HCT116 (cell line): ENCODE measurements around the gene KDSR. TPM values are rescaled to one million over a fixed set of nuclear protein-coding genes. Genes with fewer than 3 reads are reported as not detected.

ENCODE experiments used
- ATAC-seq: fragments of 200-7000 bp; cut with Tn5 transposase; 2 replicates; pipeline ENCODE4 v1.9.1; 2020; ENCODE audit warnings: mild to moderate bottlenecking, moderate library complexity
- BruUV-seq: library from RNA; stranded (reverse); fragments of 400-500 nt; replicated peaks from 2 replicates; lab custom pipeline; 2021; lab: Mats Ljungman, UMichigan
- CTCF ChIA-PET: fragments of 300-600 bp; sonication (Branson Sonifier 250); formaldehyde crosslinking; loops from one replicate; lab custom pipeline; 2021; ENCODE audit warnings: antibody characterized with exemption; lab: Charles Lee
- POLR2A ChIA-PET: fragments of 300-600, 350-600 bp; sonication (Branson Sonifier 250); formaldehyde crosslinking; loops from one replicate; lab custom pipeline; 2021; ENCODE audit warnings: antibody characterized with exemption; lab: Charles Lee
- RAD21 ChIA-PET, 2 experiments: fragments of 300-600 bp; sonication (Branson Sonifier 250); formaldehyde crosslinking; loops; one replicate each; lab custom pipeline; 2023; ENCODE audit warnings: low total read pairs in 2 of 2; ENCODE audit not compliant: uncharacterized antibody in 2 of 2, unreplicated experiment in 2 of 2, low non-redundant PET in 1 of 2; lab: Charles Lee
- DNase-seq: peaks from one replicate; pipeline ENCODE4 v3.0.0-alpha.2; 2010; ENCODE audit warnings: low read depth, low spot score
- H2AFZ ChIP-seq: fragments of 200-600 bp; shearing (Covaris generic), sonication (generic); 2 replicates; pipeline ENCODE4 v1.6.1; 2017; ENCODE audit warnings: low read depth, mixed run types, mixed read lengths, antibody characterized with exemption, low read length; ENCODE audit not compliant: poor library complexity, severe bottlenecking
- H3K27ac ChIP-seq: 2 replicates; pipeline ENCODE4 v1.5.1; 2012; ENCODE audit warnings: low read depth, low read length
- H3K27me3 ChIP-seq: fragments of 200-600 bp; sonication (generic); 2 replicates; pipeline ENCODE4 v1.6.1; 2016; ENCODE audit warnings: mixed run types, low read length, mixed read lengths; ENCODE audit not compliant: insufficient read depth
- H3K36me3 ChIP-seq, 2 experiments: fragments of 200-500 bp in 1 of 2; fragments of 200-600 bp in 1 of 2; sonication (Bioruptor generic) in 1 of 2; sonication (generic) in 1 of 2; 2 replicates each; pipeline versions ENCODE4 v1.5.1 to v1.6.1; 2014 to 2016; ENCODE audit warnings: low read length in 2 of 2, inconsistent platforms in 1 of 2, mixed read lengths in 1 of 2, mixed run types in 1 of 2; ENCODE audit not compliant: insufficient read depth in 2 of 2, control insufficient read depth in 1 of 2
- H3K4me1 ChIP-seq, 2 experiments: fragments of 200-600 bp in 1 of 2; sonication (generic) in 1 of 2; 2 replicates each; pipeline versions ENCODE4 v1.5.1 to v1.6.1; 2012 to 2017; ENCODE audit warnings: low read length in 2 of 2, inconsistent platforms in 1 of 2, mild to moderate bottlenecking in 1 of 2, mixed read lengths in 1 of 2, mixed run types in 1 of 2, moderate library complexity in 1 of 2; ENCODE audit not compliant: insufficient read depth in 2 of 2, control insufficient read depth in 1 of 2
- H3K4me2 ChIP-seq: fragments of 200-600 bp; sonication (generic); 2 replicates; pipeline ENCODE4 v1.6.1; 2017; ENCODE audit warnings: mixed run types, low read length, mixed read lengths
- H3K4me3 ChIP-seq, 2 experiments: fragments of 200-600 bp in 1 of 2; sonication (generic) in 1 of 2; replicated peaks in 1 of 2; 2 replicates each; pipeline ENCODE4 v1.5.1; 2011 to 2016; ENCODE audit warnings: low read length in 2 of 2, control low read depth in 1 of 2, low read depth in 1 of 2, mild to moderate bottlenecking in 1 of 2, mixed read lengths in 1 of 2, mixed run types in 1 of 2
- H3K79me2 ChIP-seq: fragments of 200-600 bp; sonication (generic); 2 replicates; pipeline ENCODE4 v1.6.1; 2017; ENCODE audit warnings: mild to moderate bottlenecking, mixed run types, low read length, moderate library complexity, mixed read lengths; ENCODE audit not compliant: insufficient read depth
- H3K9ac ChIP-seq: fragments of 200-600 bp; sonication (generic); 2 replicates; pipeline ENCODE4 v1.6.1; 2016; ENCODE audit warnings: low read length, mixed read lengths
- H3K9me2 ChIP-seq: fragments of 200-600 bp; sonication (generic), shearing (Covaris generic); 2 replicates; pipeline ENCODE4 v1.6.1; 2017; ENCODE audit warnings: mixed run types, mild to moderate bottlenecking, moderate library complexity; ENCODE audit not compliant: insufficient read depth
- H3K9me3 ChIP-seq, 2 experiments: fragments of 200-500 bp in 1 of 2; fragments of 200-600 bp in 1 of 2; sonication (Bioruptor generic) in 1 of 2; sonication (generic) in 1 of 2; 2 replicates each; pipeline ENCODE4 v1.6.1; 2014 to 2017; ENCODE audit warnings: low read length in 2 of 2, mixed read lengths in 2 of 2, inconsistent platforms in 1 of 2, low read depth in 1 of 2, mild to moderate bottlenecking in 1 of 2, mixed run types in 1 of 2, moderate library complexity in 1 of 2; ENCODE audit not compliant: control insufficient read depth in 1 of 2, insufficient read depth in 1 of 2
- H4K20me1 ChIP-seq: fragments of 200-600 bp; sonication (generic), shearing (Covaris generic); 2 replicates; pipeline ENCODE4 v1.6.1; 2017; ENCODE audit warnings: mixed run types, mild to moderate bottlenecking, moderate library complexity; ENCODE audit not compliant: insufficient read depth
- CBX3 ChIP-seq: IDR thresholded peaks from 2 replicates; pipeline ENCODE4 v1.6.1; 2012; ENCODE audit warnings: low read depth
- CEBPB ChIP-seq: IDR thresholded peaks from 2 replicates; pipeline ENCODE4 v1.6.1; 2012; ENCODE audit warnings: low read depth
- EGR1 ChIP-seq: IDR thresholded peaks from 2 replicates; pipeline ENCODE4 v1.6.1; 2012; ENCODE audit warnings: low read depth
- EZH2 ChIP-seq: fragments of 200-600 bp; sonication (generic); IDR thresholded peaks from 2 replicates; pipeline ENCODE4 v1.6.1; 2017; ENCODE audit warnings: antibody characterized with exemption, mixed run types
- EZH2phosphoT487 ChIP-seq: fragments of 200-600 bp; IDR thresholded peaks from 2 replicates; pipeline ENCODE4 v1.6.1; 2018; ENCODE audit warnings: antibody characterized with exemption, borderline replicate concordance
- FOSL1 ChIP-seq: IDR thresholded peaks from 2 replicates; pipeline ENCODE4 v1.6.1; 2012; ENCODE audit warnings: low read depth
- JUND ChIP-seq: IDR thresholded peaks from 2 replicates; pipeline ENCODE4 v1.6.1; 2012
- POLR2A ChIP-seq: IDR thresholded peaks from 2 replicates; pipeline ENCODE4 v1.7.0; 2011; ENCODE audit warnings: borderline replicate concordance; ENCODE audit not compliant: insufficient read depth, insufficient read length; ENCODE audit errors: extremely low read depth
- POLR2AphosphoS5 ChIP-seq: IDR thresholded peaks from 2 replicates; pipeline ENCODE4 v1.6.1; 2011; ENCODE audit warnings: mild to moderate bottlenecking, low read depth, low read length, moderate library complexity
- SP1 ChIP-seq: IDR thresholded peaks from 2 replicates; pipeline ENCODE4 v1.6.1; 2012; ENCODE audit warnings: low read depth
- TCF7L2 ChIP-seq: IDR thresholded peaks from 2 replicates; pipeline ENCODE4 v1.7.0; 2011; ENCODE audit warnings: borderline replicate concordance, inconsistent platforms; ENCODE audit not compliant: insufficient read depth, insufficient read length; ENCODE audit errors: extremely low read depth
- YY1 ChIP-seq: IDR thresholded peaks from 2 replicates; pipeline ENCODE4 v1.6.1; 2011; ENCODE audit warnings: low read length, low read depth, moderate library complexity, mild to moderate bottlenecking; ENCODE audit not compliant: insufficient replicate concordance; ENCODE audit errors: extremely low read depth
- ZFX ChIP-seq: fragments of 450-650 bp; IDR thresholded peaks from 2 replicates; pipeline ENCODE4 v1.6.1; 2017
- ZNF274 ChIP-seq: fragments of 200-500 bp; sonication (Bioruptor generic); IDR thresholded peaks from 2 replicates; pipeline ENCODE4 v1.6.1; 2014; ENCODE audit warnings: mild to moderate bottlenecking, low read depth, low read length, inconsistent platforms
- intact Hi-C: fragments of 100-400 bp; cut with micrococcal nuclease; formaldehyde crosslinking; loops from 2 replicates; pipeline ENCODE4 v1.10.0; 2022
- total RNA-seq: library from RNA; stranded (reverse); gene quantifications from one replicate; pipeline ENCODE4 v1.2.1, GENCODE V29; 2021; ENCODE audit not compliant: unreplicated experiment
- TF ChIP-seq, protein P1 (sequence below): IDR thresholded peaks from 2 replicates; pipeline ENCODE4 v1.6.1; 2012
- TF ChIP-seq, protein P2 (sequence below): IDR thresholded peaks from 2 replicates; pipeline ENCODE4 v1.6.1; 2012; ENCODE audit warnings: low read depth
- TF ChIP-seq, protein P3 (sequence below), 3 experiments: fragments of 200-600 bp in 1 of 3; sonication (generic) in 1 of 3; IDR thresholded peaks in 2 of 3; conservative IDR thresholded peaks in 1 of 3; 2 replicates each; pipeline ENCODE4 v1.5.1; 2012 to 2017; ENCODE audit warnings: low read depth in 2 of 3, low read length in 2 of 3, antibody characterized with exemption in 1 of 3, borderline replicate concordance in 1 of 3, control low read depth in 1 of 3, mild to moderate bottlenecking in 1 of 3, mixed read lengths in 1 of 3, mixed run types in 1 of 3, moderate library complexity in 1 of 3; ENCODE audit not compliant: insufficient read depth in 1 of 3
- TF ChIP-seq, protein P4 (sequence below): IDR thresholded peaks from 2 replicates; pipeline ENCODE4 v1.6.1; 2012

KDSR gene
- total RNA-seq, 1 experiment from 2014 or later, result 68.6 TPM

DNA sequence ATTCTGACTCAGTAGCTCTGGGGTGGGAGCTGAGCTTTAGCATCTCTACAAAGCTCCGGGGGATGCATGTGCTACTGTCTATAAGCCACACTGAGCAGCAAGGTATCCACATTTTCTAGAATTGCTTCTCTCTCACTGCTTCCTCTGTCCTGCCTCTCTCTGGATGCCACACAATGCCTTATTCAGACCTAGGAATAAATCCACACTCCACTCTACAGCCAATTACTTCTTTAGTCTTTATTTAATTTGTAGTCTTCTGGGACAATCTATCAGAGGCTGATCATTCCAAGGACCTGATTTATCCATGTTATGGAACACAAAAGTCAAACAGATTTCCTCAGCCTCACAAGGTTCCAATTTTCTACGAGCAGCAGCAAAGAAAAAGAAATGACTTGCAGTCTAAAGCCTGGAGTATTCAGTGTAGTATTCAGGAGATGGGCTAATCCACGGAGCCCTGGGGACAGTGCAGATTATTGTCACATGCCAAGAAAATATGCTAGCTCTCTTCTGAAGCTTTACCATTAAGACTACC, 51.8 kb downstream of the KDSR start:
- TF ChIP-seq JUND, result no peak
- TF ChIP-seq EGR1, result no peak
- TF ChIP-seq CEBPB, result no peak
- no peak for TF ChIP-seq EZH2
- TF ChIP-seq POLR2AphosphoS5, result no peak
- no peak for TF ChIP-seq TCF7L2
- TF ChIP-seq, protein P1, sequence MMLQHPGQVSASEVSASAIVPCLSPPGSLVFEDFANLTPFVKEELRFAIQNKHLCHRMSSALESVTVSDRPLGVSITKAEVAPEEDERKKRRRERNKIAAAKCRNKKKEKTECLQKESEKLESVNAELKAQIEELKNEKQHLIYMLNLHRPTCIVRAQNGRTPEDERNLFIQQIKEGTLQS, result no peak
- no peak for TF ChIP-seq EZH2phosphoT487
- TF ChIP-seq CBX3, result no peak
- no peak for TF ChIP-seq ZNF274
- TF ChIP-seq, protein P2, sequence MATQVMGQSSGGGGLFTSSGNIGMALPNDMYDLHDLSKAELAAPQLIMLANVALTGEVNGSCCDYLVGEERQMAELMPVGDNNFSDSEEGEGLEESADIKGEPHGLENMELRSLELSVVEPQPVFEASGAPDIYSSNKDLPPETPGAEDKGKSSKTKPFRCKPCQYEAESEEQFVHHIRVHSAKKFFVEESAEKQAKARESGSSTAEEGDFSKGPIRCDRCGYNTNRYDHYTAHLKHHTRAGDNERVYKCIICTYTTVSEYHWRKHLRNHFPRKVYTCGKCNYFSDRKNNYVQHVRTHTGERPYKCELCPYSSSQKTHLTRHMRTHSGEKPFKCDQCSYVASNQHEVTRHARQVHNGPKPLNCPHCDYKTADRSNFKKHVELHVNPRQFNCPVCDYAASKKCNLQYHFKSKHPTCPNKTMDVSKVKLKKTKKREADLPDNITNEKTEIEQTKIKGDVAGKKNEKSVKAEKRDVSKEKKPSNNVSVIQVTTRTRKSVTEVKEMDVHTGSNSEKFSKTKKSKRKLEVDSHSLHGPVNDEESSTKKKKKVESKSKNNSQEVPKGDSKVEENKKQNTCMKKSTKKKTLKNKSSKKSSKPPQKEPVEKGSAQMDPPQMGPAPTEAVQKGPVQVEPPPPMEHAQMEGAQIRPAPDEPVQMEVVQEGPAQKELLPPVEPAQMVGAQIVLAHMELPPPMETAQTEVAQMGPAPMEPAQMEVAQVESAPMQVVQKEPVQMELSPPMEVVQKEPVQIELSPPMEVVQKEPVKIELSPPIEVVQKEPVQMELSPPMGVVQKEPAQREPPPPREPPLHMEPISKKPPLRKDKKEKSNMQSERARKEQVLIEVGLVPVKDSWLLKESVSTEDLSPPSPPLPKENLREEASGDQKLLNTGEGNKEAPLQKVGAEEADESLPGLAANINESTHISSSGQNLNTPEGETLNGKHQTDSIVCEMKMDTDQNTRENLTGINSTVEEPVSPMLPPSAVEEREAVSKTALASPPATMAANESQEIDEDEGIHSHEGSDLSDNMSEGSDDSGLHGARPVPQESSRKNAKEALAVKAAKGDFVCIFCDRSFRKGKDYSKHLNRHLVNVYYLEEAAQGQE, result no peak
- no peak for TF ChIP-seq POLR2A
- no peak for TF ChIP-seq SP1
- no peak for TF ChIP-seq ZFX
- TF ChIP-seq, protein P3, sequence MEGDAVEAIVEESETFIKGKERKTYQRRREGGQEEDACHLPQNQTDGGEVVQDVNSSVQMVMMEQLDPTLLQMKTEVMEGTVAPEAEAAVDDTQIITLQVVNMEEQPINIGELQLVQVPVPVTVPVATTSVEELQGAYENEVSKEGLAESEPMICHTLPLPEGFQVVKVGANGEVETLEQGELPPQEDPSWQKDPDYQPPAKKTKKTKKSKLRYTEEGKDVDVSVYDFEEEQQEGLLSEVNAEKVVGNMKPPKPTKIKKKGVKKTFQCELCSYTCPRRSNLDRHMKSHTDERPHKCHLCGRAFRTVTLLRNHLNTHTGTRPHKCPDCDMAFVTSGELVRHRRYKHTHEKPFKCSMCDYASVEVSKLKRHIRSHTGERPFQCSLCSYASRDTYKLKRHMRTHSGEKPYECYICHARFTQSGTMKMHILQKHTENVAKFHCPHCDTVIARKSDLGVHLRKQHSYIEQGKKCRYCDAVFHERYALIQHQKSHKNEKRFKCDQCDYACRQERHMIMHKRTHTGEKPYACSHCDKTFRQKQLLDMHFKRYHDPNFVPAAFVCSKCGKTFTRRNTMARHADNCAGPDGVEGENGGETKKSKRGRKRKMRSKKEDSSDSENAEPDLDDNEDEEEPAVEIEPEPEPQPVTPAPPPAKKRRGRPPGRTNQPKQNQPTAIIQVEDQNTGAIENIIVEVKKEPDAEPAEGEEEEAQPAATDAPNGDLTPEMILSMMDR (IDR thresholded peaks at IDR 0.05 in 2 of 3, conservative IDR thresholded peaks at IDR 0.05 in 1 of 3; ENCODE audit: borderline replicate concordance in 1 of 3, insufficient read depth in 1 of 3, low read depth in 2 of 3, low read length in 2 of 3), result no peak
- no peak for TF ChIP-seq FOSL1
- TF ChIP-seq, protein P4, sequence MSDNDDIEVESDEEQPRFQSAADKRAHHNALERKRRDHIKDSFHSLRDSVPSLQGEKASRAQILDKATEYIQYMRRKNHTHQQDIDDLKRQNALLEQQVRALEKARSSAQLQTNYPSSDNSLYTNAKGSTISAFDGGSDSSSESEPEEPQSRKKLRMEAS, result no peak
- no peak for TF ChIP-seq YY1
- DNase-seq, result no peak
- RAD21 ChIA-PET, result no interaction called here
- H3K79me2 ChIP-seq, result no peaks in the 10 kb centered on the region
- peaks cover 0 to 9% of the 10 kb centered on the region in 2 experiments; a peak in 2 of 4 replicates for H3K4me1 ChIP-seq
- H3K4me2 ChIP-seq, result no peak overlapping the region
- POLR2A ChIA-PET, result no interaction called here
- CTCF ChIA-PET, result interaction anchor here (1.5 kb wide), 1 partner anchor 9 kb away, joined by 4 read pairs; no protein-coding TSS in a partner anchor
- no peaks in the 10 kb centered on the region for H3K9me3 ChIP-seq
- H3K4me3 ChIP-seq, result no peak overlapping the region
- no TSS peak for BruUV-seq
- H3K9me2 ChIP-seq, result no peaks in the 10 kb centered on the region
- H4K20me1 ChIP-seq, result no peaks in the 10 kb centered on the region
- no peak overlapping the region for H3K27ac ChIP-seq
- no peak overlapping the region for H3K9ac ChIP-seq
- intact Hi-C loops, result no loop called here
- no peaks in the 10 kb centered on the region for H3K36me3 ChIP-seq
- H3K27me3 ChIP-seq, result 0 out of 2 replicates have a peak, but pooled peaks cover 9% of the 10 kb centered on the region
- no peak overlapping the region for H2AFZ ChIP-seq
- no peak for ATAC-seq
